OCI-LY1 (cell line): ENCODE data around the gene MCTP1.

Experiments used
- EZH2 ChIP-seq: fragments of 200-600 bp; sonication (generic), shearing (Covaris generic); IDR thresholded peaks from 2 replicates; pipeline ENCODE4 v1.8.0; 2017; ENCODE audit warnings: borderline replicate concordance, mixed run types, mild to moderate bottlenecking, antibody characterized with exemption, low read length, moderate library complexity, mixed read lengths
- TF ChIP-seq, protein P1 (sequence below): fragments of 200-600 bp; sonication (generic), shearing (Covaris generic); IDR thresholded peaks from 2 replicates; pipeline ENCODE4 v1.5.1; 2017; ENCODE audit warnings: mild to moderate bottlenecking, antibody characterized with exemption, low read length, moderate library complexity, mixed read lengths

DNA sequence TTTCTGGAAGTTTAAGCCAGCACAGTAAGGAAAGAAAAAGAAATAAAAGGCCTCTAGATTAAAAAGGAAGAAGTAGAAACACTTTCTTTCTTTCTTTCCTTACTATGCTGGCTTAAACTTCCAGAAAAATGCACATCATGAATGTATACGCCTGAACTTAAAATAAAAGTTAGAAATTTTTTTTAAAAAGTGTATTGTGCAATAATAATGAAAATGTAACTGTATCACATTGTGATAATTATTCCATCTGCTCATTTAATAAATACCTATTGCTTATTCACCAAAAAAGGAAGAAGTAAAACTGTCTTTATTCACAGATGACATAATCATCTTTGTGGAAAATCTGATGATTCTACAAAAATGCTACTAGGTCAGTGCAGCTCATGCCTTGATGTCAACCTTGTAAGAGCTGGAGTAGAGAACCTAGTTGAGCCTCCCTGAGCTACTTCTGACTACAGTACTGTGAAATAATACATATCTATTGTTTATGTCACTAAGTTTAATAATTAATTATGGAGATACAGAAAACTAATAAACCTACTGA lies 49.4 kb downstream of the MCTP1 start:
- TF ChIP-seq, protein P1, sequence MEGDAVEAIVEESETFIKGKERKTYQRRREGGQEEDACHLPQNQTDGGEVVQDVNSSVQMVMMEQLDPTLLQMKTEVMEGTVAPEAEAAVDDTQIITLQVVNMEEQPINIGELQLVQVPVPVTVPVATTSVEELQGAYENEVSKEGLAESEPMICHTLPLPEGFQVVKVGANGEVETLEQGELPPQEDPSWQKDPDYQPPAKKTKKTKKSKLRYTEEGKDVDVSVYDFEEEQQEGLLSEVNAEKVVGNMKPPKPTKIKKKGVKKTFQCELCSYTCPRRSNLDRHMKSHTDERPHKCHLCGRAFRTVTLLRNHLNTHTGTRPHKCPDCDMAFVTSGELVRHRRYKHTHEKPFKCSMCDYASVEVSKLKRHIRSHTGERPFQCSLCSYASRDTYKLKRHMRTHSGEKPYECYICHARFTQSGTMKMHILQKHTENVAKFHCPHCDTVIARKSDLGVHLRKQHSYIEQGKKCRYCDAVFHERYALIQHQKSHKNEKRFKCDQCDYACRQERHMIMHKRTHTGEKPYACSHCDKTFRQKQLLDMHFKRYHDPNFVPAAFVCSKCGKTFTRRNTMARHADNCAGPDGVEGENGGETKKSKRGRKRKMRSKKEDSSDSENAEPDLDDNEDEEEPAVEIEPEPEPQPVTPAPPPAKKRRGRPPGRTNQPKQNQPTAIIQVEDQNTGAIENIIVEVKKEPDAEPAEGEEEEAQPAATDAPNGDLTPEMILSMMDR: no peak
- TF ChIP-seq EZH2: no peak
